Measurements from ENCODE around the gene TLE3.

TLE3 gene

GRCh38 chr15:69999392-70000085 lies 98.2 kb downstream of the TLE3 start:
- no peak for DNase-seq

GRCh38 chr15:69998541-69999391 lies 99.0 kb downstream of the TLE3 start:
- no peak for DNase-seq

GRCh38 chr15:69997813-69998212 lies 99.9 kb downstream of the TLE3 start:
- no peak for DNase-seq
